Hematopoietic multipotent progenitor cell treated with erythropoietin and hydrocortisone succinate and interleukin-3 and kit ligand, for 15 days (in vitro differentiated cells): ENCODE data around the gene ALKBH5.

ENCODE experiments used
- DNase-seq: peaks from one replicate; pipeline ENCODE4 v3.0.0-alpha.2; 2015; ENCODE audit warnings: low spot score

ALKBH5 gene

DNA sequence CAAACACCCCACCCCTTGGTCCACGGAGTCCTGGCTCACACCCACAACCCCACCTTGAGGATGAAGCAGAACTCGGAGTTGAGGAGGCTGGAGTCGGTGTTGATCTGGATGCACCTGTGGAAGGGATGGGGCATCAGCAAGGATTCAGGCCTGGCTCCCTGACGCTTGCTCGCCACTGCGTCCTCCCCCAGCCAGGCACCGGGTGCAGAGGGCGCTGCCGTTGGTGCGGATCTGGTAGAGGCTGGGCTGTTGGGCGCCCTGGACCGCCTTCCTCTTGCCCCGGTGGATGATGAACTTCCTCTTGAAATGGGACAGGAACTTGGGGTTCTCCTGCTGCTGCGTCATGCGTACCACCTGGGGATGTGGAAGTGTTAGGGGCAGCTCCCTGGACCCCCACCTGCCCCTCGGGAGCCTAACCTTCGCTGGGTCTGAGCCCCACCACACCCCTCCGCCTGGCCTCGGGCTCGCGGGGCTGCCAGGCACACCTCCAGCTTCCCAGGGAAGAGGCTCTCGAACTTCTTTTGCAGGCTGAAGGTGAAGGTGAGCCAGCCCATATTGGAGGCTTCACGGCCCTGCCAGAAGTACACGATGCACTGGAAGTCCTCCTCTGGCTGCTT, 62.6 kb downstream of the ALKBH5 start:
- no peak for DNase-seq

DNA sequence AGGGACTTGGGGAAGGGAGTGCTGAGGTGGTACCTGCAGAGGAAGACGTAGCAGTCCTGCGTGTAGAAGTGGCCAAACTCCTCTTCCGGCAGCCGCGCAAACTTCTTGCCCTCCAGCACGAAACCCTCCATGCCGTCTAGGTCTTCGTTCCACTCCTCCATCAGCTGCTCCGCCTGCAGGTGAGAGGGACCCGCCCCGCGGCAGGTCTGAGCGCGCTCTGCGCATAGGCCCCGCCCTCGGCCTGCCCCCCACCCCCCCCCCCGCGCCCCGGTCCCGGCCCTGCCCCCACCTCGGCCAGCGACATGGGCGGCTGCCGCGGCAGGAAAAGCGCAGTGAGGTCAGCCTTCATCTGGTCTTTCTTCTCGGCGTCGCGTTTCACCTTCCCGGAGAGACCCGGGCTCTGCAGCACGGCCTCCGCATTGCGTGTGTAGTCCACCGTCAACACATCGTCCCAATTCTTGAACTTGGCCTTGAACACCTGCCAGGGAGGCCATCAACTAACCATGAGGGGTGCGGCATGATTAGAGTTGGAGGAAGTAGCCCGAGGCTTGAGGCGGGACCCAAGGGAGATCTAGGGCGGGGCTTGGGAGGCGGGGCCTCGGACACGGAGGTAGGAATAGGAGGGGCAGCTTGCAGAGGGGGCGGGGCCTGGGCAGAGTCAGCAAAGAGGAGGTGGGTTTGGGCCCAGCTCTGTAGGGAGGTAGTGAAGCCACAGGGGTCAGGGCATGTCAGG, 63.4 kb downstream of the ALKBH5 start:
- DNase-seq, result peak; percentile 37

DNA sequence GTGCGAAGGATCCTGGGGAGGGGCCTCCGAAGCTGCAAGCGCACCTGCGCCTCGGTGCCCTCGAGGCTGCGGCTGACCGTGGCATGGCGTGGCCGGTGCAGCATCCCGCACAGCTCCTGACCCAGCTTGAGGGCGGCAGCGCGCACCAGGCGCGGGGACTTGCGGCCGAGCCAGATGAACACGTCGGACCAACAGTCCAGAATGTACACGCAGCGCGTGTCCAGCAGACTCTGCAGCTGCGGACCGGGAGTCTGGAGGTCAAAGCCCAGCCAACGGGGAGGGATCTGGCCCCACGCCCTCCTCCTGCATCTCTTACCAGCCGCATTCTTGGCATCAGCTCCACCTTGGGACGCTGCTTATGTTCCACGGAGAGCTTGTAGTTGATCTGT, 64.0 kb downstream of the ALKBH5 start:
- DNase-seq, result no peak

DNA sequence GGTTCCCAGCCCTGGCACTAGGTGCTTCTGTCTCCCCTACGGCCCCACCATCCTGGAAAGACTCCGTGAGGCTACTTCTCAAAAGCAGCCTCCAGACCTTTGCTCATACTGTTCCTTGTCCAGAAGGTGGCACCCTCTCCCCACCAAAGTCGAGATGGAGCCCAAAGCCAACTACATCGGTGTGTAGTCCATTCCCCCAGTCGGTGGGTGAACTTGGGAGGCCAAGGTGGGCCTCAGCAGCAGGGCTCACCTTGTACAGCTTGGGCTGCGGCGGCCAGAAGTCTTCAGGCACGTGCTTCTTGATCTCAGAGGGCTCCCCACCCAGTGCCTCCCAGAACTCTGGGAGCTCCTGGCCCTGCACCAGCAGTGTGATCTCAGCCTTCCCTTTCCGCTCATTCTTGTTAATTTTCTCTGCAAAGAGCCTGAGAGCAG, 64.7 kb downstream of the ALKBH5 start:
- peak; percentile 75 for DNase-seq

DNA sequence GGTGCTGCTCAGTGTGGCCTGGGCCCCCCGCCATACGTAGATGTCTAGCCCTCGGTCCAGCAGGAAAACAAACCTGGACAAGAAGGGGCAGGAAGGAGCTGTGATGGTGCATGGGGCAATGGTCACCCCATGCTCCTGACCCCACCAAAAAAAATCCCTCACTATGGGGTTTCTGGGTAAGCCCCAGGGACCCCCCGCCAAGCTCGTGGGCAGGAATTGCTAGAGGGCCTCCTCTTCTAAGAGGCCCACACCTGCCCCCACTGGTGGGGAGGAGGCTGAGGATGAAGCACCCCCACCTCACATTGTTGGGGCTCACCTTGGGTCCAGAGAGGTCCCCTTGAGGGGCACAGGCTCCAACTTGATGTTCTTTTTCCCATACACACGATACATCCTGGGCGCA, 65.2 kb downstream of the ALKBH5 start:
- no peak for DNase-seq

DNA sequence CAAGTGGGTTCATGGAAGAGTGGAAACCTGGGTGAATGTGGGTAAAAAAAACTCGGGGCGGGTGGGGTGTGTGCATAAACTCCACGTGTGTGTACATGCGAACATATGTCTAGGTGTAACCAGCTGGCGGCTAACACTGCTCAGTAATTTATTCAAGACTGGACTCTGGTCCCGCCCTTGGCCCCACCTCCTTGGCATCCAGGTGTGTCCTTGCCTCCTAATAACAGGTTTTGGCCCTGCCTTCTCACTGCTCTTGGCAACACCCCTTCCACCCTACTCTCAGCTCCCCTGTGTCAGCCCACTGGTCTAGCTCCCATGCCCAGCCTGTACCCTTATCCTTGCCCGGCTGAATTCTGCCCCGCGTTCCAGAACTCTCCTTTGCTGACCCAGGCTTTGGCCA, 66.6 kb downstream of the ALKBH5 start:
- no peak for DNase-seq

DNA sequence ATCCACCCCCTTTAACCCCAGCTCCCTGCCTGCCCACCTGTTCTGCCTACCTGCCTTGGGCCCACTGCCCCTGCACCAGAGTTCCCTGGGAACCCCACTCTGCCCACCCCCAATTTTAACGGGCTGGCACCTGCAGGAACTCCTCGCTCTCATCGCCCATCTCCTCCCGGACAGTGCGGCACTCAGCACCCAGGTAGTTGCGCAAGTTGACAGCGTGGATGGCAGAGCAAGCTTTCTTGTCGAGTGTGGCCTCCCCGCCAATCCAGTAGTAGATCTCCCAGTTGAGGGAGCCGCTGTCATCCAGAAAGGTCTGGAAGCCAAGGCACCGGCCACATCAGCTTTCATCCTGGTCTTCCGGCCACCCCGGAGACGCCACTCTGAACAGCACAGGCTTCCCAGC, 67.1 kb downstream of the ALKBH5 start:
- DNase-seq, result no peak

DNA sequence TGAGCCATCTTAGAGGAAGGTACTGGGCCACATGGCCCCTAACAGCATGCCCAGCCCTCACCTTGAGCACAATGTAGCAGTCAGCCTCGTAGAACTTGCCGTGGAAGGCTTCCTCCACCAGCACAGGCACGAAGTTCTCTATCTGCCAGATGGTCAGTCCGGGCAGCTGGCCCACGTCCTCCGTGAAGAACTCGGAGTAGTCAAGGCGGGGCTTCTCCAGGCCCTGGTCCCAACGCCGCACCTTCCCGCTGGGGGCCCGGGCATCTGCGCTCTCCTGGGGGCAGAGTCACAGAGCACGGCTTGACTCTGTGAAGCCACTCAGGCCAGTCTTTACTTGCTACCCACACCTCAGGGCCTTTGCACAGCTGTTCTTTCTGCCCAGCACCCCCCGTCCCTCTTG, 67.6 kb downstream of the ALKBH5 start:
- DNase-seq, result no peak

DNA sequence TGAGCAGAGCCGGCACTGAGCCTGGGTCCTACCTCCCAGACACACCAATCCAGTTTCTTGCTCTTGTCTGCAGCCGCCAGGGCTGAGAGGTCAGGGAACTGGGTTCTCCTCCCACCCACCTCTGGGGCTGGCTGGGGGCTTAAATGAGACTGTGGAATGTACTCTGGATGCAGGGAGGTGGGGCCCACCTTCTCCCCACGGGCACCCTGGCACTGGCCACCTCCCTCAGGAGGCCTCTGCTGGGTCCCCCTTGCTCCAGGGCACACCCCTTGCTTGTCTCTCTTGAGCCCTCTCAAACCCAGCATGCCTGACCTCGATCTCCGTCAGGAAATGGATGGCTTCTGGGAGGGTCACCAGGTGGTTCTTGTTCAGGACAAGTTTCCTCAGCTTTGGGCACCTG, 68.5 kb downstream of the ALKBH5 start:
- no peak for DNase-seq

DNA sequence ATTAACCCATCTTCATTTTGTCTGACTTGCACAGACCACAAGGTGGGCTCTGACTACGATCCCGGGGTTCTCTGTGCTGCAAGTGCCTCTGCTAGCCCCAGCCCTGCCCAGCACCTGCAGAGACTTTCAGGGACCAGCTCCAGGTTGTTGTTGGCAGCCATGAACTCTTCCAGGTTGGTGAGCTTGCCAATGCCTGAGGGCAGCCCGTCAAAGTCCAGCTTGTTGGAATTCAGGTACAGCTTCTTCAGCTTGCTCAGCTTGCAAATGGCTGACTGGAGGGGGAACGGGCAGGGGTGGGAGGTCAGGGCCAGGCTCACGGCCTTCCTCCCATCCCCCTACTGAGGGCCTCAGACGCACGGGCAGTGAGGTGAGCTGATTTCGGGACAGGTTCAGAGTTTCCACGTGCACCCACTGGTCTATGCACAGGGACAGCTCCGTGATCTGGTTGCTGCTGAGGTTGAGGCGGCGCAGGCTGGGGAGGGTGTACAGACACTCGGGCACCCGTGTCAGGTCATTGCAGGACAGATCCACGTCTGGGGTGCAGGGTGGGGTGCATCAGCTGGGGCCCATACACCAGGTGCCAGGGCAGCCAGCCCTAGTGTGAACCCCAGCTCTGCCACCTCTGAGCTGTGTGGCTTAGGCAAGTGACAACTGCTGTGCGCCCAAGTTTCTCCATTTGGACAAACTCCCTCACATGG, 69.7 kb downstream of the ALKBH5 start:
- DNase-seq, result no peak

DNA sequence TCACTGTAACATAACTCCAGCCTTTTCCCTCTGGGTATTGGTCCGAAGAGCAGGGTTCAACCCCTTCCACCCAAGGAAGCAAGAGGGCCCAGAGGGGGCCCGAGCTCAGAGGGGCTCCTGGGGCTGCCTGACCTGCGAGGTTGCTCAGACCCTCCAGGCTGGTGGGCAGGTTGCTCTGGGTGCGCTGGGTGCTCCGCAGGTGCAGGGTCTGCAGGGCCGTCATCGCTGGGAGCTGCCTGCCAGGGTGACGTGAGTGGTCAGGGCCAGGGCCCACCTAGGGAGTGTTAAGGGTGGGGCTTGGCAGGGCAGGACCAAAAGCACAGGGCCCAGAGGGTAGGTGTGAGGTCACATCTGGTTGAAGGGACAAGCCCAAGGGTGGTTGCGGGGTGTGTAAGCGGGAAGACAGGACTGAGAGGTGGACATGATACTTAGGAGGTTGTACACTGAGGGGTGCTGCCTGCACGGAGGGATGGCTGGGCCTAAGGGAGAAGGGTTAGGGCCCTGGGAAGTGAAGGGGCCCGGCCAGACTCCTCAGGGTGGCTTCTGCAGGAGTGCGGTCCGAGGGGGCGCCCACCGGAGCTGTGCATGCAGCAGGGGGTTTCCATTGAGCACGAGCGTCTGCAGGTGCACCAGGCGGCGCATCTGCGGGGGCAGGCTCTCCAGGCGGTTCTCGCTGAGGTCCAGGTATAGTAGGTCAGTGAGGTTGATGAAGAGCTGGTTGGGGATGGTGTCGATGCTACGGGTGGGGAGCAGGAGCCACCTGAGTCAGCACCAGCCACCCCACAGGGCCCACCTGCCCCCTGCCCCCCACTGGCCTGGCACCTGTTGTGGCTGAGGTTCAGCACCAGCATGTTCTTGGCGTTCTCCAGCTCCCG, 70.6 kb downstream of the ALKBH5 start:
- no peak for DNase-seq

DNA sequence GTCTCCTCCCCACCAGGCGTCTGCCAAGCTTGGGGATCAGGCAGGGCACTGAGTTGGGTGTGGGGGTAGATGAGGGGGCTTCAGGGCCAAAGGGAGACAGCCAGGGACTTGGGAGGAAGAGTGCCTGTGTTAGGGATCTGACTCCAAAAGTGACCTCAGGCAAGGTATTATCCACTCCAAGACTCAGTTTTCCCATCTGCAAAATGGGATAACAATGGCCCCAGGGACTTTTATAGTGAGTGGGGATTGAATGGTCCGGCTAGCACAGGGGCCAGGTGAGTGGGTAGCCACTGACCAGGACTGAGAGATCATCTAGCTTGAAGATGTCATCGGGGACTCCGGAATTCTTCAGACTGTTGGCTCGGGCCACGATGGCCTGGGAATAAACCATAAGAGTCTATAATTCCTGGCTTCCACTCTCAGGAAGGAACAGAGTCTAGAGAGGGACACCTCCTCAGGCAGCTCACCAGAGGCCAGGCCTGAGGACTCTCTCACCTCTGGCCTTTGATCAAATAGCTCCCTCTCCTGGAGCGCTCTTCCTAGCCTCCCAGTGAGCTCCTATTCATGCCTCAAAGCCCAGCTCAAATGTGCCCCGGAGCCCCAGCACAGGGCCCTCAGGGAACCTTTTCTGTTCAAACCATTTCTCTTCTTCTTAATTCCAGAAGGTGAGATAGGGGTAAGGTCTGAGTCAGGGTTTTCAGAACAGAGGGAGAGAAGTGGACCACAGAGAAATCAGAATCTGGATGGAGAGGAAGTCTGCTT, 71.4 kb downstream of the ALKBH5 start:
- DNase-seq, result no peak

DNA sequence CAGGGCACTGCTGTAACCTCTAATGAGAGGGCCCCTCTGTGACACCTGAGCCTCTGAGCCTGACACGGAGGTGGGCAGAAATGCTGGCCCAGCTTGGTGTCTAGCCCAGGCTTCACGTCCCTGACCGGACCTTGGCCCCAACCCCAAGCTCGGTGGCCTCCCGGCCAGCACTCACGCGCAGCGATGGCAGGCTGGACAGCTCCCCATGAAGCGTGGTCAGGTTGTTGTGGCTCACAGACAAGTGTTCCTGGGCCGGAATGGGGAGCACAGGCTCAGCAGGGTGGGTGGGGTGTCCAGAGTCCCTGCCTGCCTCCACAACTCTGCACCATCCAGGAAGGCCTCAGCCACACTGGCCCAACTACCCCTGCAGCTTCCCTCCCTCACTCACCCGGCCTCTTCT, 72.7 kb downstream of the ALKBH5 start:
- DNase-seq, result no peak

DNA sequence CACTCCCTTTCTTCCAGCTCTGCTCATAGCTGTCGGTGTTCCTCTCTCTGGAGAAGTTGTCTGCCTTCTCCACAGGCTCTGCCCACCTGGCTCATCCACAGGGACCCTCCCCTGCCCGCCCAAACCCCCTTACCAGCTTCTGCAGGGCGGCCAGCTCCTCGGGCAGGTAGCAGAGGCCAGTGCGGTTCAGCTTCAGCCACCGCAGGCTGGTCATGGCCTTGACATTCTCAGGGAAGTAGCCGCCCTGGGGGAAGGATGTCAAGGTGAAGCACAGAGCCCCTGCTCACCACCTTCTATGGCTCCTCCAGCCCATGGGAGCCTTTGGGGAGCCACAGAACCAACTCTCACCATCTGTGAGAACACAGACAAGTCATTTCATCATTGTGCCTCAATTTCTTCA, 73.1 kb downstream of the ALKBH5 start:
- DNase-seq, result no peak

DNA sequence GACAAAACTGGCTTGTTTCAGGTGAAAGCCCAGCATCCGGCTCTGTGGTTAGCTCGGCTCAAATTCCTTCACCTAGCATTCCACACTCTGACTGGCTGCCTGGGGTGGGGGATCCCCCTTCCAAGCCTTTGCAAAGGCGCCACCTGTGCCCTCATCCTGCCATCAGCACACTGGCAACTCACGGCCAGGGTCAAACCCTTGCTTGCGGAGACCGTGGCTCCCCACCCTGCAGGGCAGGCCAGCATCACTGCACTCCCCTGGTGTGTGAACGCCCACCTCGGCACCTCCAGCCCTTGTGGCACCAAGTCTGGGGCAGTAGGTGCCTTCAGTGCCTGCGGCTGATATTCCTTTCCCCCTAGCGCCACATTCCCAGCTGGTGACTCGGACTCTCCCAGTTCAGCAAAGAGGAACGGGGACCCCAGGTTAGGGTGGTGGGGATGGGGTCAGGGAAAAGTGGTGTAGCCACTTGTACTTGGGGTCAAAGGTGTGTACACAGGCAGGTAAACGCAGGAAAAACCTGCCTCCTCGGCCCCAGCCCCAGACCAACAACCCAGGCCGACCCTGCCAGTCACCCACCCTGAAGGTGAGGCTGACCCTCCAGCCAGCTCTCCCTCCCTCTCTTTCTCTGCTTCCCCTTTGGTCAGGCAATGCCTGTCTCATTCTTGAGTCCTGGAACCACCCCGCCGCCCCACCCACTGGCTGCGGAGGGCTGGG, 73.8 kb downstream of the ALKBH5 start:
- DNase-seq, result no peak

DNA sequence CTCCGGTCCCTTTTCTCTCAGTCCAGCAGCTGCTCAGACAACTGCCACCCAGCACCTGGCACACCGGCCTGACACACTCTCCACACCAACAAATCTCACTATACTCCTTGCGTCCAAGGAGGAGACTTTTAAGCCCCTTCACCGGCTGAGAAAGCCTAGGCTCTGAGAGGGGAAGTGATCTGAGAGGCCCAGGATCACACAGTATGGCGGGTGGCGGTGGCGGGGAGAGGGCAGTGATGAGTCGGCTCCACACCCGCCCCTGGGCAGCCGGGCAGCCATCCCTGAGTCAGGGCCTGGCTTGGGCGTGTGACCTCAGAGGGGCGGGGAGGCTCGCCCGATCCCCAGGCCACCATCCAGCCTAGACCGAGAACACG, 74.3 kb downstream of the ALKBH5 start:
- DNase-seq, result peak; percentile 61

DNA sequence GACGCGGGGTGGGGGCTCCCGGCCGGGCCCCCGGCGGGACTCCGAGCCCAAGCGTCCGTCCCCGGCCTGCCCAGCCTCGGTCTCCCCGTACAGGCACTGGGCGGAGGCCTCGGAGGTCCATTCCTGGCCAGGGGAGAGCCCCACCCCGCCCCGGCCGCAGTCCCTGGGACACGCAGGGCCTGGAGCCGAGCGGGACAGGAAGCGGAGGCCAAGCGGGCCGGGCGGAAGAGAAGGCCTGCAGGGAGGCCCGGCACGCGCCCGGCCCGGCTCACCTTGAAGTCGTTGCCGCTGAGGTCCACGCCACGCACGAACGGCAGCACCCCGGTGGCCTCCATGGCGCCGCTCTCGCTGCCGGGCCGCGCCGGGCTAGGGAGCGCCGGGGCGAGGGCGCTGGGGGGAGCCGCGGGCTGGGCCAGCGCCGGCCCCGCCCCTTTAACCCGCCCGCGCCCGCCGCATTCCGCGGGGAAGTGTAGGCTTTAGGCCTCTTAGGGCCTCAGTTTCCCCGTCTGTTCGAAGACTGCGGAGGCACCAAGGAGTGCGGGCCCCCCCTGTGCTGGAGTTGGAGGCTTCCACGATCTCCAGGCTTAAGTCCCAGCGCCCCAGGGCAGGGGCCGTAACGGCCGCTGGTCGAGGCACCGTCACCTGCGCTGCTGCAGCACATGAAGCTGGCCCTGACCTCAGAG, 74.9 kb downstream of the ALKBH5 start, which contains the start of gene FLII:
Gene FLII, minus strand, starts transcription at position 383 of the 683 bp plus-strand sequence. Its CDS starts 48 bp downstream, at position 335.
- peak; percentile 74 for DNase-seq
